IMR-90 (cell line): ENCODE measurements around the gene P4HA1.

Experiments
- CHD1 ChIP-seq: IDR thresholded peaks from 2 replicates; pipeline ENCODE4 v1.6.1; 2012; ENCODE audit warnings: low read depth, low read length, improper control_type of control experiment
- CTCF ChIP-seq: conservative IDR thresholded peaks from 2 replicates; pipeline ENCODE4 v1.5.1; 2012; ENCODE audit warnings: mild to moderate bottlenecking, low read depth, low read length, improper control_type of control experiment
- ELK1 ChIP-seq: fragments of 150-350 bp; IDR thresholded peaks from 2 replicates; pipeline ENCODE4 v1.6.1; 2016; ENCODE audit warnings: low read depth, mild to moderate bottlenecking, low read length, moderate library complexity, borderline replicate concordance
- FOS ChIP-seq: fragments of 150-350 bp; IDR thresholded peaks from 2 replicates; pipeline ENCODE4 v1.6.1; 2016; ENCODE audit warnings: low read depth, low read length
- MAFK ChIP-seq: IDR thresholded peaks from 2 replicates; pipeline ENCODE4 v1.6.1; 2012; ENCODE audit warnings: low read depth, low read length, improper control_type of control experiment
- MXI1 ChIP-seq: IDR thresholded peaks from 2 replicates; pipeline ENCODE4 v1.6.1; 2012; ENCODE audit warnings: low read depth, mild to moderate bottlenecking, low read length, moderate library complexity, borderline replicate concordance
- POLR2A ChIP-seq: IDR thresholded peaks from 2 replicates; pipeline ENCODE4 v1.6.1; 2012; ENCODE audit warnings: mild to moderate bottlenecking, low read depth, low read length
- RAD21 ChIP-seq: IDR thresholded peaks from 2 replicates; pipeline ENCODE4 v1.6.1; 2012; ENCODE audit warnings: low read length, improper control_type of control experiment
- RFX5 ChIP-seq: IDR thresholded peaks from 2 replicates; pipeline ENCODE4 v1.8.0; 2012; ENCODE audit warnings: low read depth, mild to moderate bottlenecking, low read length, moderate library complexity
- USF2 ChIP-seq: fragments of 150-350 bp; IDR thresholded peaks from 2 replicates; pipeline ENCODE4 v1.6.1; 2017; ENCODE audit warnings: mild to moderate bottlenecking, antibody characterized with exemption, low read length, low read depth

- TF ChIP-seq CTCF (no peak), POLR2A (no peak), RFX5 (no peak), RAD21 (no peak), FOS (no peak), CHD1 (no peak), ELK1 (no peak), MXI1 (no peak), USF2 (no peak), MAFK (no peak)
Measured at GRCh38 chr10:73084209-73084608, 12.5 kb downstream of the P4HA1 start.
